Measurements from ENCODE around the gene MAPKAPK2. TPM values are rescaled to one million over a fixed set of nuclear protein-coding genes. Genes with fewer than 3 reads are reported as not detected.

The MAPKAPK2 gene
- total RNA-seq, 1 donor from 2014 or later, result 35.3 TPM

- H3K4me3 ChIP-seq, result no peak overlapping the region
- H3K36me3 ChIP-seq, result peaks cover 46 to 57% of the 10 kb centered on the region in 2 donors
- no peak for TF ChIP-seq CTCF (IDR thresholded peaks at IDR 0.05)
- H3K4me1 ChIP-seq, result peaks cover 14 to 25% of the 10 kb centered on the region in 2 donors
- no peak for DNase-seq (ENCODE audit: low spot score in 2 of 2)
- no peaks in the 10 kb centered on the region for H3K27me3 ChIP-seq
- no peaks in the 10 kb centered on the region for H3K9me3 ChIP-seq
- H3K27ac ChIP-seq, result no peak overlapping the region
- intact Hi-C loops (cut with DNase I), result loop anchor here (5.0 kb wide), 1 partner anchor 183 kb away; no protein-coding TSS in a partner anchor
These were observed 44.8 kb downstream of the MAPKAPK2 start for GRCh38 chr1:206729507-206729906.

GRCh38 chr1:206732508-206732907, 47.8 kb downstream of the MAPKAPK2 start:
- peaks cover 4 to 7% of the 10 kb centered on the region in 2 donors for H3K4me1 ChIP-seq
- H3K36me3 ChIP-seq, result peaks cover 46 to 64% of the 10 kb centered on the region in 2 donors
- no peak for TF ChIP-seq CTCF (IDR thresholded peaks at IDR 0.05)
- intact Hi-C loops (cut with DNase I), result no loop called here
- H3K27ac ChIP-seq, result no peak overlapping the region
- H3K27me3 ChIP-seq, result no peaks in the 10 kb centered on the region
- H3K9me3 ChIP-seq, result no peaks in the 10 kb centered on the region
- DNase-seq (ENCODE audit: low spot score in 2 of 2), result no peak
- H3K4me3 ChIP-seq, result no peak overlapping the region

GRCh38 chr1:206732992-206733391, 48.3 kb downstream of the MAPKAPK2 start:
- Histone ChIP-seq H3K36me3 (peaks cover 46 to 64% of the 10 kb centered on the region in 2 donors), H3K27ac (no peak overlapping the region), H3K9me3 (no peaks in the 10 kb centered on the region), H3K4me3 (no peak overlapping the region), H3K27me3 (no peaks in the 10 kb centered on the region), H3K4me1 (peaks cover 3% of the 10 kb centered on the region in 2 donors)
- intact Hi-C loops (cut with DNase I), result no loop called here
- DNase-seq (ENCODE audit: low spot score in 2 of 2), result no peak
- TF ChIP-seq CTCF (IDR thresholded peaks at IDR 0.05), result no peak

GRCh38 chr1:206734499-206735142, 49.9 kb downstream of the MAPKAPK2 start:
- Histone ChIP-seq H3K27me3 (no peaks in the 10 kb centered on the region), H3K4me3 (no peak overlapping the region), H3K9me3 (no peaks in the 10 kb centered on the region), H3K27ac (no peak overlapping the region), H3K4me1 (no peaks in the 10 kb centered on the region), H3K36me3 (peaks cover 40 to 55% of the 10 kb centered on the region in 2 donors)
- peak; percentile 54 to 63 (median 61) for TF ChIP-seq CTCF (IDR thresholded peaks at IDR 0.05)
- no peak for DNase-seq (ENCODE audit: low spot score in 2 of 2)
- intact Hi-C loops (cut with DNase I), result no loop called here

- H3K4me3 ChIP-seq, result no peak overlapping the region
- H3K27me3 ChIP-seq, result no peaks in the 10 kb centered on the region
- H3K27ac ChIP-seq, result no peak overlapping the region
- intact Hi-C loops (cut with DNase I), result no loop called here
- H3K4me1 ChIP-seq, result no peaks in the 10 kb centered on the region
- peaks cover 31 to 46% of the 10 kb centered on the region in 2 donors for H3K36me3 ChIP-seq
- no peak for DNase-seq (ENCODE audit: low spot score in 2 of 2)
- no peak for TF ChIP-seq CTCF (IDR thresholded peaks at IDR 0.05)
- no peaks in the 10 kb centered on the region for H3K9me3 ChIP-seq
These were observed 50.9 kb downstream of the MAPKAPK2 start for GRCh38 chr1:206735553-206736031.
